NB4 (cell line): ENCODE results near the gene YARS1.

Experiments
- MYC ChIP-seq: IDR thresholded peaks from 2 replicates; pipeline ENCODE4 v1.6.1; 2011; ENCODE audit warnings: low read depth, low read length
- POLR2A ChIP-seq: IDR thresholded peaks from 2 replicates; pipeline ENCODE4 v1.6.1; 2011; ENCODE audit warnings: mild to moderate bottlenecking; ENCODE audit not compliant: insufficient read length; ENCODE audit errors: extremely low read depth
- TF ChIP-seq, protein P1 (sequence below): IDR thresholded peaks from one replicate; pipeline ENCODE4 v1.5.1; 2012; ENCODE audit warnings: low read depth, low read length
- TF ChIP-seq, protein P2 (sequence below): IDR thresholded peaks from 2 replicates; pipeline ENCODE4 v1.6.1; 2011; ENCODE audit warnings: low read depth, low read length

DNA sequence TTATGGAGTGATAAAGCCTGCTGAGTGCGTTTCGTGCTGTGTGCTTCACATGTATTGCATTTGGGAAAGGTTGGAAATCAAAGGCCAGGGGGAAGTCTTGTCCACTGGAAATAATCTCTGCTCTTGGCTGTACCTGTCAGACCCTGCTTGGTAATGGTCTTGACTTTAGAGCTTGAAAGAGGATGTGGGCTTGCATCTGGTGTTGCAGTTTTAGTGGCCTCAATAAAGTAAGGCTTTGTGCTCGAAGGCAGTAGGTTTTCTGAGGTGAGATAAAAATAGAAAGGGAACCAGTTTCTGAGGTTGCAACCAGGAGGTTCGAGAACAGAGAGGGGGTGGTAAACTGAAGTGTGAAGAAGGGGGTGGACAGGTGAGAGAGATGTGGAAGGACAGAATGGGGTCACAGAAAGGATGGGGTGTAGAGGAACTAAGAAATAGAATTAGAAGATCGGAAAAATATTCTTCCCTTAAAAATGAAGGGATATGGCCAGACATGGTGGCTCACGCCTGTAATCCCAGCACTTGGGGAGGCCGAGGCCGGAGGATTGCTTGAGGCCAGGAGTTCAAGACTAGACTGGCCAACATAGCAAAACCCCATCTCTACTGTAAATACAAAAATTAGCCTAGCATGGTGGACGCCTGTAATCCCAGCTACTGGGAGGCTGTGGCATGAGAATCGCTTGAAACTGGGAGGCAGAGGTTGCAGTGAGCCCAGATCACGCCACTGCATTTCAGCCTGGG, 1.8 kb upstream of the YARS1 start:
- TF ChIP-seq POLR2A, result peak; percentile 35
- TF ChIP-seq, protein P1, sequence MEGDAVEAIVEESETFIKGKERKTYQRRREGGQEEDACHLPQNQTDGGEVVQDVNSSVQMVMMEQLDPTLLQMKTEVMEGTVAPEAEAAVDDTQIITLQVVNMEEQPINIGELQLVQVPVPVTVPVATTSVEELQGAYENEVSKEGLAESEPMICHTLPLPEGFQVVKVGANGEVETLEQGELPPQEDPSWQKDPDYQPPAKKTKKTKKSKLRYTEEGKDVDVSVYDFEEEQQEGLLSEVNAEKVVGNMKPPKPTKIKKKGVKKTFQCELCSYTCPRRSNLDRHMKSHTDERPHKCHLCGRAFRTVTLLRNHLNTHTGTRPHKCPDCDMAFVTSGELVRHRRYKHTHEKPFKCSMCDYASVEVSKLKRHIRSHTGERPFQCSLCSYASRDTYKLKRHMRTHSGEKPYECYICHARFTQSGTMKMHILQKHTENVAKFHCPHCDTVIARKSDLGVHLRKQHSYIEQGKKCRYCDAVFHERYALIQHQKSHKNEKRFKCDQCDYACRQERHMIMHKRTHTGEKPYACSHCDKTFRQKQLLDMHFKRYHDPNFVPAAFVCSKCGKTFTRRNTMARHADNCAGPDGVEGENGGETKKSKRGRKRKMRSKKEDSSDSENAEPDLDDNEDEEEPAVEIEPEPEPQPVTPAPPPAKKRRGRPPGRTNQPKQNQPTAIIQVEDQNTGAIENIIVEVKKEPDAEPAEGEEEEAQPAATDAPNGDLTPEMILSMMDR, result no peak
- TF ChIP-seq, protein P2, sequence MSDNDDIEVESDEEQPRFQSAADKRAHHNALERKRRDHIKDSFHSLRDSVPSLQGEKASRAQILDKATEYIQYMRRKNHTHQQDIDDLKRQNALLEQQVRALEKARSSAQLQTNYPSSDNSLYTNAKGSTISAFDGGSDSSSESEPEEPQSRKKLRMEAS, result no peak
- TF ChIP-seq MYC, result 0 out of 2 replicates have a peak, but pooled peaks have one; percentile 32
